Measurements from ENCODE around the gene MLLT1.
A peak's percentile ranks its signal among the peaks of the same experiment; 100 is the strongest.

The MLLT1 gene

DNA sequence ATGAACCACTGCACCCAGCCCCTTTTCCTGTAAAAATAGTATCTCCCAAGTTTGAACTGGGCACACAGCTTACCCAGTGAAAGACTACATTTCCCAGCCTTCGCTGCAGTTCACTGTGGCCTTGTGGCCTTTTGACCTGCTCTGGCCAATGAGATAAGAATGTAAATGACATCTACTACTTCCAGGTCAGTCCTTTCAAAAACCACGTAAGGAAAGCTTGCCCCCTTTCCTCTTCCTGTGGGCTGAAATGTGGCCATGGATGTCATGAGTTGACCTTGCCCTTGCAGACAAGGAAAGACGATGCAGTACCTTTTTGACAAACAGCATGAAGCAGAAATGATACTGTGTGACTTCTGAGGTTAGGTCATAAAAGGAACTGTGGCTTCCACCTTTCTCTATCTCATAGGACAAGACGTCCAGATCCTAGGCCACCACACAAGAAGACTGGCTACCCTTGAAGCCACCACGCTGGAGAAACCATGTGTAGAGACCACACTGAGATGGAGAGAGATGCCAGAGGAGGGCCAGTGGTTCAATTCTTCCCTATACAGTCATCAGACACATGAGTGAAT lies 33.7 kb upstream of the MLLT1 start:
- H3K27ac ChIP-seq (replicated peaks; ENCODE audit: low read length), result no peak overlapping the region
- no peak overlapping the region for H2BK12ac ChIP-seq (ENCODE audit: low read length)
- peak overlapping the region; percentile 54 for H2AFZ ChIP-seq (ENCODE audit: low read length)
- H2BK120ac ChIP-seq (ENCODE audit: low read depth, low read length), result no peak overlapping the region
- no CpG with 5 or more reads among the region's 5 CpGs for WGBS, 2 donors (ENCODE audit: extremely low coverage in 2 of 2, insufficient read length in 2 of 2, insufficient replicate concordance in 1 of 2)
- H2BK15ac ChIP-seq (ENCODE audit: low read length), result no peak overlapping the region
- no peak overlapping the region for H3K4ac ChIP-seq (ENCODE audit: low read length)
- no peaks in the 10 kb centered on the region for H3K79me1 ChIP-seq (ENCODE audit: low read depth, low read length)
- H3K4me2 ChIP-seq (ENCODE audit: insufficient read depth, low read length, poor library complexity, severe bottlenecking), result no peak overlapping the region
- no peaks in the 10 kb centered on the region for H3K36me3 ChIP-seq (replicated peaks in 1 of 2; ENCODE audit: control insufficient read depth in 2 of 2, insufficient read depth in 2 of 2, low read length in 2 of 2)
- no peak overlapping the region for H3K18ac ChIP-seq (ENCODE audit: low read length)
- no peaks in the 10 kb centered on the region for H3K4me1 ChIP-seq (ENCODE audit: control insufficient read depth in 2 of 2, insufficient read depth in 1 of 2, low read depth in 1 of 2, low read length in 2 of 2)
- H4K8ac ChIP-seq (ENCODE audit: low read depth, low read length), result no peak overlapping the region
- H3K4me3 ChIP-seq (ENCODE audit: low read length in 2 of 2), result peak overlapping the region in 1 of 2 donors; percentile 7
- no peak overlapping the region for H3K14ac ChIP-seq (ENCODE audit: low read length)
- no peak overlapping the region for H3K9ac ChIP-seq (ENCODE audit: low read depth, low read length, poor library complexity)
- H2BK5ac ChIP-seq (ENCODE audit: low read length), result no peak overlapping the region
- no peak overlapping the region for H2AK5ac ChIP-seq (ENCODE audit: low read depth, low read length)
- peaks cover 0 to 11% of the 10 kb centered on the region in 2 donors for H3K9me3 ChIP-seq (replicated peaks in 1 of 2; ENCODE audit: control insufficient read depth in 2 of 2, insufficient read depth in 1 of 2, low read depth in 1 of 2, low read length in 2 of 2)
- no peak overlapping the region for H4K91ac ChIP-seq (ENCODE audit: low read depth, low read length, poor library complexity)
- H3K23ac ChIP-seq (ENCODE audit: low read depth, low read length, poor library complexity), result no peak overlapping the region
- peaks cover 0 to 4% (median 0%) of the 10 kb centered on the region in 3 experiments for H3K27me3 ChIP-seq (ENCODE audit: control insufficient read depth in 3 of 3, insufficient read depth in 3 of 3, low read depth in 1 of 3, low read length in 3 of 3)
- DNase-seq (ENCODE audit: low spot score), result no peak

DNA sequence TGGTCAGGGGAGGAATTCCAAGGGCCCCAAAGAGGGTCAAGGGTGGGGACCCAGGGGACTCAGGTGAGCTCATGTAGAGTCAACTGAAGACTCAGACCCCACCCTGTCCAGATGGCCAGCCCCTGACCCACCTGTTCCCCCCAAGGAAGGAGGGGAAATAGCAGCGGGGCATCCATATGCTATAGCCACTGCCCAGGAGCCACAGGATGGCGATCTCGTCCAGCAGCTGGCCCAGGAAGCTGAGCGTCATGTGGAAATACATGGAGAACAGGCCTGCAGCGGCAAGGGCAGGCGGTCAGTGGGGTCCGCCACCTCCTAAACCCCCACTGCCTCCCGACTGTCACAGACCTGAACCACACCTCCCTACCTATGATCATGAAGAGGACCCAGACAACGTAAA lies 32.2 kb upstream of the MLLT1 start:
- H3K4ac ChIP-seq (ENCODE audit: low read length), result no peak overlapping the region
- no peaks in the 10 kb centered on the region for H3K4me1 ChIP-seq (ENCODE audit: control insufficient read depth in 2 of 2, insufficient read depth in 1 of 2, low read depth in 1 of 2, low read length in 2 of 2)
- H2AK5ac ChIP-seq (ENCODE audit: low read depth, low read length), result no peak overlapping the region
- no peak overlapping the region for H2BK15ac ChIP-seq (ENCODE audit: low read length)
- H3K9me3 ChIP-seq (replicated peaks in 1 of 2; ENCODE audit: control insufficient read depth in 2 of 2, insufficient read depth in 1 of 2, low read depth in 1 of 2, low read length in 2 of 2), result peaks cover 0 to 10% of the 10 kb centered on the region in 2 donors
- H3K27ac ChIP-seq (replicated peaks; ENCODE audit: low read length), result no peak overlapping the region
- no peaks in the 10 kb centered on the region for H3K79me1 ChIP-seq (ENCODE audit: low read depth, low read length)
- no peak overlapping the region for H2BK5ac ChIP-seq (ENCODE audit: low read length)
- H2BK120ac ChIP-seq (ENCODE audit: low read depth, low read length), result no peak overlapping the region
- no peaks in the 10 kb centered on the region for H3K36me3 ChIP-seq (replicated peaks in 1 of 2; ENCODE audit: control insufficient read depth in 2 of 2, insufficient read depth in 2 of 2, low read length in 2 of 2)
- H3K9ac ChIP-seq (ENCODE audit: low read depth, low read length, poor library complexity), result no peak overlapping the region
- no peak overlapping the region for H3K4me2 ChIP-seq (ENCODE audit: insufficient read depth, low read length, poor library complexity, severe bottlenecking)
- DNase-seq (ENCODE audit: low spot score), result no peak
- no peak overlapping the region for H3K4me3 ChIP-seq (ENCODE audit: low read length in 2 of 2)
- H2BK12ac ChIP-seq (ENCODE audit: low read length), result no peak overlapping the region
- no peak overlapping the region for H4K91ac ChIP-seq (ENCODE audit: low read depth, low read length, poor library complexity)
- H3K18ac ChIP-seq (ENCODE audit: low read length), result no peak overlapping the region
- no peak overlapping the region for H3K23ac ChIP-seq (ENCODE audit: low read depth, low read length, poor library complexity)
- no peak overlapping the region for H3K14ac ChIP-seq (ENCODE audit: low read length)
- no peak overlapping the region for H2AFZ ChIP-seq (ENCODE audit: low read length)
- no peak overlapping the region for H4K8ac ChIP-seq (ENCODE audit: low read depth, low read length)
- WGBS, 2 donors (ENCODE audit: extremely low coverage in 2 of 2, insufficient read length in 2 of 2, insufficient replicate concordance in 1 of 2), result no CpG with 5 or more reads among the region's 9 CpGs
- peaks cover 0 to 4% (median 0%) of the 10 kb centered on the region in 3 experiments for H3K27me3 ChIP-seq (ENCODE audit: control insufficient read depth in 3 of 3, insufficient read depth in 3 of 3, low read depth in 1 of 3, low read length in 3 of 3)

DNA sequence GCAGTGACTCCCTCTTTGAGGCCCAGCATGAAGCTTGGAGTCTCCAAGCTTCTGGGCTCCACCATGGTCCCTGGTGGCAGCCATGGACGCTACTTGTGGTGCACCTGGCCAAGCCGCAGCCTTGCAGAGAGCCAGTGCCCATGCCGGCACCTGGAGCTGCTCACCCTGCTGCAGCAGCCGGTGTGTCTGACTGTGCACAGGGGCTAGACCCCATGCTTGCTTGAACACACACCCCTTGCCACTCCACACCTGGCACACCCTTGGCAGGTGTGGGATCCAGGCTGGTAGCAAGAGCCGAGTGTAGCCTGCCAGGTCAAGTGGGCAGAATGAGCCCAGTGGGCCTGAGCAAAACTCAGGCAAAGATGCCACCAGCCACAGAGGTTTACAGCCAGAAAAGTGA lies 18.6 kb upstream of the MLLT1 start:
- peak overlapping the region in 1 of 2 donors; percentile 62 for H3K4me3 ChIP-seq (ENCODE audit: low read length in 2 of 2)
- H3K79me1 ChIP-seq (ENCODE audit: low read depth, low read length), result no peaks in the 10 kb centered on the region
- no CpG with 5 or more reads among the region's 5 CpGs for WGBS, 2 donors (ENCODE audit: extremely low coverage in 2 of 2, insufficient read length in 2 of 2, insufficient replicate concordance in 1 of 2)
- no peak overlapping the region for H3K4me2 ChIP-seq (ENCODE audit: insufficient read depth, low read length, poor library complexity, severe bottlenecking)
- H3K36me3 ChIP-seq (replicated peaks in 1 of 2; ENCODE audit: control insufficient read depth in 2 of 2, insufficient read depth in 2 of 2, low read length in 2 of 2), result no peaks in the 10 kb centered on the region
- no peak overlapping the region for H3K23ac ChIP-seq (ENCODE audit: low read depth, low read length, poor library complexity)
- H3K18ac ChIP-seq (ENCODE audit: low read length), result no peak overlapping the region
- H4K91ac ChIP-seq (ENCODE audit: low read depth, low read length, poor library complexity), result no peak overlapping the region
- H3K27ac ChIP-seq (replicated peaks; ENCODE audit: low read length), result no peak overlapping the region
- H2BK12ac ChIP-seq (ENCODE audit: low read length), result no peak overlapping the region
- peaks cover 0 to under 1% (median 0%) of the 10 kb centered on the region in 3 experiments for H3K27me3 ChIP-seq (ENCODE audit: control insufficient read depth in 3 of 3, insufficient read depth in 3 of 3, low read depth in 1 of 3, low read length in 3 of 3)
- no peak overlapping the region for H2BK5ac ChIP-seq (ENCODE audit: low read length)
- H3K9ac ChIP-seq (ENCODE audit: low read depth, low read length, poor library complexity), result no peak overlapping the region
- H2BK15ac ChIP-seq (ENCODE audit: low read length), result no peak overlapping the region
- H3K9me3 ChIP-seq (replicated peaks in 1 of 2; ENCODE audit: control insufficient read depth in 2 of 2, insufficient read depth in 1 of 2, low read depth in 1 of 2, low read length in 2 of 2), result peaks cover 8 to 20% of the 10 kb centered on the region in 2 donors
- no peak overlapping the region for H2AFZ ChIP-seq (ENCODE audit: low read length)
- no peaks in the 10 kb centered on the region for H3K4me1 ChIP-seq (ENCODE audit: control insufficient read depth in 2 of 2, insufficient read depth in 1 of 2, low read depth in 1 of 2, low read length in 2 of 2)
- H3K14ac ChIP-seq (ENCODE audit: low read length), result no peak overlapping the region
- H3K4ac ChIP-seq (ENCODE audit: low read length), result no peak overlapping the region
- H2AK5ac ChIP-seq (ENCODE audit: low read depth, low read length), result no peak overlapping the region
- no peak overlapping the region for H2BK120ac ChIP-seq (ENCODE audit: low read depth, low read length)
- no peak overlapping the region for H4K8ac ChIP-seq (ENCODE audit: low read depth, low read length)
- DNase-seq (ENCODE audit: low spot score), result no peak

DNA sequence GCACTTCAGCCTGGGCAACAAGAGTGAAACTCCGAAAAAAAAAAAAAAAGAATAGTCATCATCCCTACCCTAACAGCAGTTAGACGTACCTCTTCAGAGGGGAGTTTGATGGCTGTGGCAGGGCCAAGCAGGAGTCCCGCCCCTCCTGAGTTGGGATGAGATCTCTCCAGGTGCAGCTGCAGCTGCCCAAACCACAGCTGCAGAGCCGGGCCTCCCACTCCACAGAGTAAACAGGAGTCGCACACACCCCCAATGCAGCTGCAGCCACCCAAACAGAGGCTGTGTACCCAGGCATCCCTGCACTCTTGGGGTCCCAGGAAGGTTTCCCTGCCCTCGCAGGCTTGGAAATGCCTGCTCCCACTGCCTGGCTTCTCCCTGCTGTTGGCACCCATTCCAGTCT lies 17.4 kb upstream of the MLLT1 start:
- H3K27ac ChIP-seq (replicated peaks; ENCODE audit: low read length), result no peak overlapping the region
- H3K4me3 ChIP-seq (ENCODE audit: low read length in 2 of 2), result peak overlapping the region in 1 of 2 donors; percentile 31
- H3K4me1 ChIP-seq (ENCODE audit: control insufficient read depth in 2 of 2, insufficient read depth in 1 of 2, low read depth in 1 of 2, low read length in 2 of 2), result no peaks in the 10 kb centered on the region
- H2AK5ac ChIP-seq (ENCODE audit: low read depth, low read length), result no peak overlapping the region
- H2BK120ac ChIP-seq (ENCODE audit: low read depth, low read length), result no peak overlapping the region
- no CpG with 5 or more reads among the region's 6 CpGs for WGBS, 2 donors (ENCODE audit: extremely low coverage in 2 of 2, insufficient read length in 2 of 2, insufficient replicate concordance in 1 of 2)
- no peak overlapping the region for H3K18ac ChIP-seq (ENCODE audit: low read length)
- no peak overlapping the region for H2BK15ac ChIP-seq (ENCODE audit: low read length)
- no peak overlapping the region for H2BK5ac ChIP-seq (ENCODE audit: low read length)
- no peak overlapping the region for H4K91ac ChIP-seq (ENCODE audit: low read depth, low read length, poor library complexity)
- no peak overlapping the region for H2AFZ ChIP-seq (ENCODE audit: low read length)
- no peak for DNase-seq (ENCODE audit: low spot score)
- H3K9ac ChIP-seq (ENCODE audit: low read depth, low read length, poor library complexity), result no peak overlapping the region
- no peaks in the 10 kb centered on the region for H3K27me3 ChIP-seq (ENCODE audit: control insufficient read depth in 3 of 3, insufficient read depth in 3 of 3, low read depth in 1 of 3, low read length in 3 of 3)
- H3K79me1 ChIP-seq (ENCODE audit: low read depth, low read length), result no peaks in the 10 kb centered on the region
- peaks cover 12 to 29% of the 10 kb centered on the region in 2 donors for H3K9me3 ChIP-seq (replicated peaks in 1 of 2; ENCODE audit: control insufficient read depth in 2 of 2, insufficient read depth in 1 of 2, low read depth in 1 of 2, low read length in 2 of 2)
- H3K14ac ChIP-seq (ENCODE audit: low read length), result no peak overlapping the region
- no peak overlapping the region for H4K8ac ChIP-seq (ENCODE audit: low read depth, low read length)
- H3K23ac ChIP-seq (ENCODE audit: low read depth, low read length, poor library complexity), result no peak overlapping the region
- H3K4me2 ChIP-seq (ENCODE audit: insufficient read depth, low read length, poor library complexity, severe bottlenecking), result no peak overlapping the region
- no peak overlapping the region for H3K4ac ChIP-seq (ENCODE audit: low read length)
- H3K36me3 ChIP-seq (replicated peaks in 1 of 2; ENCODE audit: control insufficient read depth in 2 of 2, insufficient read depth in 2 of 2, low read length in 2 of 2), result no peaks in the 10 kb centered on the region
- no peak overlapping the region for H2BK12ac ChIP-seq (ENCODE audit: low read length)
